PC-9 (cell line): ENCODE data around the gene AMPD2.

Experiments
- CTCF ChIP-seq: fragments of 200-600 bp; sonication (generic); conservative IDR thresholded peaks from 2 replicates; pipeline ENCODE4 v1.6.1; 2017; ENCODE audit warnings: mixed run types, antibody characterized with exemption, mild to moderate bottlenecking, moderate library complexity
- EZH2 ChIP-seq: fragments of 200-600 bp; sonication (generic); IDR thresholded peaks from 2 replicates; pipeline ENCODE4 v1.8.0; 2017; ENCODE audit warnings: antibody characterized with exemption, low read depth

GRCh38 chr1:109671067-109671466 lies 51.4 kb downstream of the AMPD2 start:
- no peak for TF ChIP-seq CTCF
- no peak for TF ChIP-seq EZH2
